K562 (cell line): ENCODE data around the gene LIPT2. TPM values are rescaled to one million over a fixed set of nuclear protein-coding genes. Genes with fewer than 3 reads are reported as not detected.

Source experiments
- FOXA1 ChIP-seq: fragments of 450-650 bp; IDR thresholded peaks from 2 replicates; pipeline ENCODE4 v1.6.1; 2016; ENCODE audit warnings: mild to moderate bottlenecking, borderline replicate concordance
- HNRNPL ChIP-seq: fragments of 200-400 bp; formaldehyde crosslinking; IDR thresholded peaks from 2 replicates; pipeline ENCODE4 v1.6.1; 2017; ENCODE audit warnings: low read depth, mild to moderate bottlenecking, low read length
- HOMEZ ChIP-seq: fragments of 250-450 bp; sonication (Bioruptor Pico); IDR thresholded peaks from 2 replicates; pipeline ENCODE4 v1.4.0; 2020; ENCODE audit warnings: mild to moderate bottlenecking, moderate library complexity
- KDM5B ChIP-seq: fragments of 200-600 bp; sonication (generic); IDR thresholded peaks from 2 replicates; pipeline ENCODE4 v1.6.1; 2012; ENCODE audit warnings: low read depth, mild to moderate bottlenecking, moderate library complexity, low read length, control low read depth, inconsistent platforms; ENCODE audit not compliant: insufficient replicate concordance
- NCOR1 ChIP-seq: fragments of 450-650 bp; IDR thresholded peaks from 2 replicates; pipeline ENCODE4 v1.6.1; 2016; ENCODE audit warnings: mild to moderate bottlenecking, moderate library complexity
- PHF20 ChIP-seq: fragments of 450-650 bp; IDR thresholded peaks from 2 replicates; pipeline ENCODE4 v1.6.1; 2018; ENCODE audit not compliant: partially characterized antibody
- SREBF2 ChIP-seq: sonication (generic); formaldehyde crosslinking; IDR thresholded peaks from 2 replicates; pipeline ENCODE4 v1.4.0; 2020; ENCODE audit warnings: mild to moderate bottlenecking, missing genetic modification reagents
- ZEB2 ChIP-seq: fragments of 450-650 bp; IDR thresholded peaks from 2 replicates; pipeline ENCODE4 v1.6.1; 2016
- ZNF134 ChIP-seq: fragments of 250-450 bp; sonication (Bioruptor Pico); conservative IDR thresholded peaks from 2 replicates; pipeline ENCODE4 v1.4.0; 2020
- ZNF780A ChIP-seq: fragments of 250-450 bp; sonication (Bioruptor Pico); IDR thresholded peaks from 2 replicates; pipeline ENCODE4 v1.5.0; 2021; ENCODE audit warnings: mild to moderate bottlenecking
- polyA plus RNA-seq, 8 experiments: library from polyadenylated mRNA; depleted of rRNA in 4 of 8; stranded (reverse) in 5 of 8; unstranded in 3 of 8; fragments of >200 nt; fragmentation: Nextera tagmentation in 2 of 8; fragmentation: Illumina TruSeq in 1 of 8; extraction: Ambion mirVana in 2 of 8; extraction: Trizol in 1 of 8; gene quantifications; 2 replicates each; pipeline versions ENCODE4 v1.2.1 to v1.2.3, GENCODE V29; 2011 to 2014; ENCODE audit warnings: inconsistent platforms in 1 of 8, missing spikeins in 1 of 8
- total RNA-seq, 7 experiments: library from RNA; depleted of rRNA in 6 of 7; stranded (reverse); fragments of >200 nt in 6 of 7; fragmentation: Illumina TruSeq in 2 of 7; extraction: Trizol in 2 of 7; gene quantifications; 2 replicates each; pipeline versions ENCODE4 v1.2.1 to v1.2.3, GENCODE V29; 2011 to 2021; ENCODE audit warnings: low replicate concordance in 1 of 7
- TF ChIP-seq, protein P1 (sequence below): IDR thresholded peaks from 2 replicates; pipeline ENCODE4 v1.6.1; 2012; ENCODE audit warnings: low read depth, low read length, improper control_type of control experiment, borderline replicate concordance

The LIPT2 gene
- total and polyA plus RNA-seq, 9 of the 15 experiments (the other 6 are each of a cell fraction or from before 2014, with no cell fraction given): 1.00 to 5.2 (median 3.5) TPM

- TF ChIP-seq HOMEZ (CRISPR knock-in tag) (no peak), HNRNPL (peak; percentile 81; the same call in 1 of the 2 replicates), SREBF2 (no peak), PHF20 (peak; percentile 52), ZEB2 (no peak), ZNF134 (CRISPR knock-in tag) (0 out of 2 replicates have a peak, but pooled peaks have one; percentile 15), KDM5B (peak; percentile 83), ZNF780A (CRISPR knock-in tag) (no peak), NCOR1 (peak; percentile 41), FOXA1 (no peak)
- TF ChIP-seq, protein P1, sequence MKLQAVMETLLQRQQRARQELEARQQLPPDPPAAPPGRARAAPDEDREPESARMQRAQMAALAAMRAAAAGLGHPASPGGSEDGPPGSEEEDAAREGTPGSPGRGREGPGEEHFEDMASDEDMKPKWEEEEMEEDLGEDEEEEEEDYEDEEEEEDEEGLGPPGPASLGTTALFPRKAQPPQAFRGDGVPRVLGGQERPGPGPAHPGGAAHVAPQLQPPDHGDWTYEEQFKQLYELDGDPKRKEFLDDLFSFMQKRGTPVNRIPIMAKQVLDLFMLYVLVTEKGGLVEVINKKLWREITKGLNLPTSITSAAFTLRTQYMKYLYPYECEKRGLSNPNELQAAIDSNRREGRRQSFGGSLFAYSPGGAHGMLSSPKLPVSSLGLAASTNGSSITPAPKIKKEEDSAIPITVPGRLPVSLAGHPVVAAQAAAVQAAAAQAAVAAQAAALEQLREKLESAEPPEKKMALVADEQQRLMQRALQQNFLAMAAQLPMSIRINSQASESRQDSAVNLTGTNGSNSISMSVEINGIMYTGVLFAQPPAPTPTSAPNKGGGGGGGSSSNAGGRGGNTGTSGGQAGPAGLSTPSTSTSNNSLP: no peak
Observed at GRCh38 chr11:74492974-74493790, at the start of gene LIPT2 (continued).
